GM18909 (cell line): Measurements from ENCODE around the gene CYP1A2.

Source experiments
- ATAC-seq: cut with Tn5 transposase; IDR thresholded peaks from one replicate; pipeline ENCODE4 v1.9.1; 2021; ENCODE audit warnings: mild to moderate bottlenecking; ENCODE audit not compliant: unreplicated experiment, poor library complexity

The CYP1A2 gene

DNA sequence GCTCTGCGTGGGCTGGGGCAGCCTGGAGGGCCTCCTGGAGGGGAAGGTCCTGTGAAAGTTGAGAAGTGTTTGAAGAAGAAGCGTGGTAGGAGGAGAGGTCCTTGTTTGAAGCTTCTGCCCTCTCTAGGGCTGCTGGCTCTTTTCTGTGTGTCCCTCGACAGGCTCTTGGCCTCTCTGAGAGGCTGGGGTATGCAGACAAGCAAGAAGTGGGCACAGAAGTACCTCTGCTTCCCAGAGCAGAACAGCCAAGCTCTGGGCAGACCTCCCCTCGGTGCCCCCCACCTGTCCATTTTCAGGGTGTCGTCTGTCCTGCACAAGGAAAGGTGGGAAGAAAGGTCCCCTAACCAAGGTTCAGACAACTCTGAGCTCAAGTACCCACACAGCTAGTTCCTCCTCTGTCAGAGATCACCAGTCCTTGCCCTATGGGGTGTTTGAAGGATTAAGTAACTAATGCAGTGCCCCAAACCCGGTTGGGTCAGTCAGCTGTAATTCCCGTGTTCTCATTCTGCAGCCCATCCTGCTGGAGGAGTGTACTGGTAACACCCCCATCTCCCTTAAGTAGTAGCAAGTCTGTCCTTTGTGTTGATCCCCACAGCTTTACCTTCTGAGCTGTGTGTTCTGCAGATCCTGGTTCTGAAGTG is 39.5 kb downstream of the CYP1A2 start:
- no peak for ATAC-seq

DNA sequence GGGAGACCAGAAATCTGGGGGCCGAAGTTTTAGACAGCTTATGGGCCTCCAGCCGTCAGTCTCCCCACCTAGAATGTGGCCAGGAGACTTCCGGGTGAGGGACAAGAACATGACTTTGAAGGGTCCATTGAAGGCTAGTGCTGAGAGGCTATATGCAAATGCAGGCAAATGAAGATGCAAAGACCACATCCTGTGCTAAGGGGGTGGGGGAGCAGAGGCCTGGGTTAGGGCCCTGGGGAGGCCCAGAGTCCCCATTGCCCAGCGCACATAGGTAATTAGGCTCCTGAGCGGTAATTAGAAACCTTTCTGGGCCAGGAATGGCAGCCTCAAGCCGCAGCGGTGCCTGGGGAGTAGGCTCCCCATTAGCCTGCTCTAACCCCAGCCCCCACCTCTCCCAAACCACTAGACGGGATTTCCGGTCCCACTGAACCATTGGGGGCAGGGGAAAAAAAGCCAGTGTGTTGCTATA is 40.1 kb downstream of the CYP1A2 start:
- ATAC-seq, result peak; percentile 34

DNA sequence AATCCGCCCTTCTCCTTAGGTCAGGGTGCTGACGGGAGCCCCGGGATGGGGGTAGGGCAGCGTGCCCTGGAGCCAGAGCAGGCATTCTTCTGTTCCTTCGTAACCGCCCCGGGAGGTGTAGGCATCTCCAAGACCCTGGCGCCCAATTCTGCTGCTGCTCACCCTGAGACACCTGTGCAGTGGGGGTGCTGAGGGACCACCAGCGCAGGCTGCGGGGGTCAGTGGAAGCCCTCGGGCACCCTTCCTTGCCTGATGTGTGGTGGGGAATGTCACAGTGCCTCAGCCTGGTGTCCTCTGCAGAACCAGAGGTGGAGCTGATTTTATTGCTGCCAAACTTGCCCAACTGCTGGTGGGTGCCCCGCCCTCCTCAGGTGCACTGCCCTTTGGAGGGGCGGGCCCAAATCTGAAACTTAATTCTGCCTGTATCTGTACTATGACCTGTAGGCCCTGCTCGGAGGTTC is 40.6 kb downstream of the CYP1A2 start:
- no peak for ATAC-seq

DNA sequence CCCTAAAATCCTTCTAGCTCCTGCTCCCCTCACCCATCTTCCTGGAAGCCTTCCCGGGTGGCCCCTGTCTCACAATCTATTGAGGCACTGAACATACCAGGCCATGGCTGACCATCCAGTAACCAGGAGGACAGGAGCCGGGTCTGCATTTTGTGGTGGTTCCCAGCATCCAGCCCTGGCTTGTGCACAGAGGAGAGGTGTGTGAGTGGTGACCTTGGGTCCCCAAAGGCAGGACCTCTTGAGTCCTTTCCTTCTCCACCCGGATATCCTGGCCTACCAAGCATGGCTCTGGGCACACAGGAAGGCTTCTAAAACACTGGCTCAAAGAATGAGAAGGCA is 41.1 kb downstream of the CYP1A2 start:
- ATAC-seq, result no peak

DNA sequence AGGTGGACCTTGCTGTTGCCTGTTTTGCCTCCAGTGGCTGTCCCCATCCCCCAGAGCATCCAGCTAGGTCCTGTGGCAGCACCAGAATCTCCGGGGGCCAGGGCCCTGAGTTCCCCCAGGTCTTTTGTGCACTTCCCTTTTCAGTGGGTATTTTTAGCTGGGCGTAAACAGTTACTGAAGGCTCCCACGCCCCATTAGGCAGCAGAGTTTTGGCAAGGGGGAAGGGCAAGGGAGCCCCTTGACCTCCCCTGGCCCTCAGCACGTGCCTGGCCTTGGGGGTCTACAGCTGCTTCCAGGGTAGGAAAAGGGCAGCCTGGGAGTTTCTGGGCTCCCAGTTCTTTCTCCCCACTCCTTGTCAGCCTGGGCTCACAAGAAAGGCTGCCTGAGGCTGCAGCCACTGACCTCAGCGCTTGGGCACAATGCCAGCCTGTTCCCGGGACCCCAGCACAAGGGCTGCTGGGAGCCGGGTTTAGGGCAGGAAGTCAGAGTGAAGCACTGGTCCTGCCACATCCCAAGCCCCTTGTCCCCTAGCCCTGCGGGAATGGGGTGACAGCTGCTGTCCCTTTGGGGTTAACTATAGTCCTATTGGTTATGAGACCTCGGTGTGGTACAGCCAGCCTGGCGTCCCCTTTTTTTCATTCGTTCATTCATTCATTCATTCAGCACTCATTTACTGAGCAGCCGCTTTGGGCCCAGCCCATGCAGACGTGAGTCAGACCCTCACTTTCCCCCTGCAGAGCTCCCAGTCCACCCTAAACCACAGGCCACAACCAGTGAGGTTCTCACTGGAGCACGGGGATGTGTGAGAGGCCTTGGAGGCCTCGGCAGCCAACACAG is 41.7 kb downstream of the CYP1A2 start:
- ATAC-seq, result no peak

DNA sequence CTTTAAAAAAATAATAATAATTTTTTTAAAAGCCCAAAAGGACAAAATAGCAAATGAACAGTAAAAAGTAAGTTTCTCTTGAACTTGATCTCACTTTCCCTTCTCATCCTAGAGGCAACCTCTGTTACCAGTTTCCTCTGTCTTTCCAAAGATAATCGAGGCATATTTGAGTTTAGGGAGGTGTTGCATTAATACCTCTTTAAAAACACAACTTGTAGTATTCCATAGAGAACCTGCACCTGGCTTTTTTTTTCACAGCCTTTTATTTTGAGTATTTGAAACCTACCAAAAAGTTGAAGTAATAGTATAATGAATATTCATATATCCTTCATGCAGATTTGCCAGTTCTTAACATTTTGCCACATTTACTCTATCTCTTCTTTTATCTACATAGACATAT is 42.4 kb downstream of the CYP1A2 start:
- ATAC-seq, result no peak

DNA sequence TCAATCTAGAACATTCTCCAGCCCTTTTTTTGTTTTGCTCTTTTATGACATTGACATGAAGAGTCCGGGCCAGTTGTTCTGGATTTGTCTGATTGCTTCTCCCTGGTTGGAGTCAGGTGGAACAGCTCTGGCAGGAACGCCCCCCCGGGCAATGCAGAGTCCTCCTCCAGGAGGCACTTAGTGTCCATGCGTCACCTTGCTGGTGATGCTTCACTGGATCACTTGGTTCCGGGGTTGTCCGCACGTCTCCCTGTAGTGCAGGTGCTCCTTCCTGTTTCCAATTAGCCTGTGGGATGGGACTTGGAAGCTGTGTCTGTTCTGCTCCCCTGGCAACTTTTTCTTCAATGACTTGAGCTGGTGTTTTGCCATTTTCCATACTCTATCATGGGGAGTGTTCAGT is 43.0 kb downstream of the CYP1A2 start:
- no peak for ATAC-seq

DNA sequence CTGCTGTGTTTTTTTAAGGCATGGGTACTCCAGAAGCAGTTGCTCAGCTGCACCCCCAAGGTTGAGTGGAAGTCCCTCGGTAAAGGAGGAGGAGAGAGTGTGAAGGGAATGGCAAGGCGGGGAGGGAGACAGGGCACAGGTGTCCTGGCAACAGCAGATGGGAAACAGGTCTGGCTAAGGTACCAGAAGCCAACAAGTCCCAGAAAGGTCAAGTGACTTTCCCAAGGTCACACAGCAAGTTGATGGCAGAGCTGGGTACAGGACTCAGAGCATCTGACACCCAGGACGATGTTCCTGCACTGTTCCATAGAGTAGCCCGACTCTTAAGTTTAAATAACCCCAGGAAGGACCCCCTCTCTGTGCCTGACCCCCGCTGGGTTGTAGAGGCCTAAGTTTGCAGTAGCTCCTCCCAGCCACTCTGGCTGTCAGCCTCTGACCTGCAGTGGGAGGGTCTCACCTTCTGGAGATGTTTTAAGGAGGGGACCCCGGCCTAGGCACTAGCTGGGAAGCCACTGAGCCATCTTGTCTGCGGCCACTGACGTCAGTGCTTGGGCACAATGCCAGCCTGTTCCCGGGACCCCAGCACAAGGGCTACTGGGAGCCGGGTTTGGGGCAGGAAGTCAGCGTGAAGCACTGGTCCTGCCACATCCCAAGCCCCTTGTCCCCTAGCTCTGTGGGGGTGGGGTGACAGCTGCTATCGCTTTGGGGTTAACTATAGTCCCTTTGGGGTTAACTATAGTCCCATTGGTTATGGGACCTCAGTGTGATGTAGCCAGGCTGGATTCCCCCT is 43.8 kb downstream of the CYP1A2 start:
- no peak for ATAC-seq

DNA sequence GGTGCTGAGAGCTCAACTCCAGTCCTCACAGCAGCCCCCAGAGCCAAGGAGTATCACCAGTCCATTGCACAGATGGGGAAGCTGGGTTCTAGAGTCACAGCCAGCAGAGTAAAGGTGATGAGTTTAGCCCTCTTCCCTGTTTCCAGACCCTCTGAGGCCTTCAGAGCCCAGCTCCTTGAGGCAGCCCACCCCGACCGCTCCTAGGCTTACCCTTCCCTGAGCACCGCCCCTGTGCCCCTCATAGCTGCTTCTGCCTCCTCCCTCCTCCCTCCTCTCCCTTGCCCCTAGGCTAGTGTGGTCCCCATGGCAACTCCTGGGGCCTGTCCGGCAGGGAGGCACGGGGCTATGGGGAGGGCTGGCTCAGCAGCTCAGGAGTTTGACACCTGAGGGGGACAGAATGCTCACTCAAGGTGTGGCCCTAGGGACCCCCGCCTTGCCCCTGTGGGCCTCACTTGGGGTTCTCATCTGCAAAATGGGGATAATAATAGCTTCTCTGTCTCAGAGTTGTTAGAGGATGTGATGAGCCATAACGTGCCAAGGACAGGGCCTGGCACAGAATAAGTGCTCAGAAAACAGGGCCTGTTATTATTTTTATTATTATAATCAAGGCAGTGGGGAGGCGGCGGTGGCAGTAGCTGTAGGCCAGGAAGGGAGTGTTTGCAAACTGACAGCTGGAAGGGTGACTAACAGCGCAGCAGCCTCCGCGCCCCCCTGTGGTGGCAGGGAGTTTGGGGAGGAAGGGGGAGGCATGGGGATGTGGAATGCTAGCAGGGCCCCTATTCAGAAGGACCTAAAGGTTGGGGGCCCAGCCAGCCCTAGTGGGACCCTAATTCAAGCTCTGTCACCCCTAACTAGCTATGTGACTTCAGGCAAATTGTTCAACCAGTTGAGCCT is 44.7 kb downstream of the CYP1A2 start:
- ATAC-seq, result no peak

DNA sequence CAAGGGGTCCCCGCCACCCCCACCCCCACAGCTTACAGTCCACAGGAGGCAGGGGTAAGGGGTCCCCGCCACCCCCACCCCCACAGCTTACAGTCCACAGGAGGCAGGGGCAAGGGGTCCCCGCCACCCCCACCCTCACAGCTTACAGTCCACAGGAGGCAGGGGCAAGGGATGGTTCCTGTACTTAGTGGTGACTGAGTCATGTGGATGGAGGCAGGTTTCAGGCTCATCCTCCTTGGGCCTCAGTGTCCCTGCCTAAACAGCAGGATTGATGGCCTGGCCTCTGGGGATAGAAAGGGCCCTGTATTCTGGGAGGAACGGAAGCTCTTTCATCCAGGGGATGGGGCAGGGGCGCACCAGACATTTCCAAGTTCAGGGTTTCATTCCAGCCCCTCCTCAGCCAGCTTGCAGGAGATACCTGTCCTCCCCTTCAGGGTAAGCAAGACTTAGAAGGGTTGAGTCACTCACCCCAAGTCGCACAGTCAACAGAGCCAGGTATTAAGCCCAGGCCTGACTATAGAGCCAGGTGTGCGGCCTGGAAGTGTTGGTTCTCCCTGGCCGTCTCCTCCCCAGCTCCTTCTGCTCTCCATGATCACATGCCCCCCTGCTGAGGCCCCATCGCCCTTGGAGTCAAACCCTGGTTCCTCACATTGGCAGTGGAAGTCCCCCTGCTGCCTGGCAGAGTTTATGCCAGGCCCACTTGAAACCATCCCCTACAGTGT is 45.8 kb downstream of the CYP1A2 start:
- ATAC-seq, result no peak

DNA sequence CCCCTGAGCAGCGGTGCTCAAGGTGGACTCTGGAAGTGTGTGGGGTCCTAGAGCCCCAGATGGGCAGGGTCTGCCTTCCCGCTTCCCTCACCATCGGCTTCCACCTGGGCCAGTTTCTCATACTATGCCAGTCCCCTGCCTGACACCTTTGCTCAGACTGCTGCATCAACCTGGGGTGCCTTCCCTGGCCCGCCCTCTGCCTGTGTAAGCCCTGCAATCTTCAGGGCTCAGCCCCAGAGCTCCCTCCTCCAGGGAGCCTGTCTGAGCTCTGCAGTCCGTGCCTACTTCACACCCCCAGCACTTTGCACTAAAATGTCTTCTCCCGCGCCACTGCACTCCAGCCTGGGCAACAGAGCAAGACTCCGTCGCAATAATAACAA is 46.3 kb downstream of the CYP1A2 start:
- ATAC-seq, result no peak

DNA sequence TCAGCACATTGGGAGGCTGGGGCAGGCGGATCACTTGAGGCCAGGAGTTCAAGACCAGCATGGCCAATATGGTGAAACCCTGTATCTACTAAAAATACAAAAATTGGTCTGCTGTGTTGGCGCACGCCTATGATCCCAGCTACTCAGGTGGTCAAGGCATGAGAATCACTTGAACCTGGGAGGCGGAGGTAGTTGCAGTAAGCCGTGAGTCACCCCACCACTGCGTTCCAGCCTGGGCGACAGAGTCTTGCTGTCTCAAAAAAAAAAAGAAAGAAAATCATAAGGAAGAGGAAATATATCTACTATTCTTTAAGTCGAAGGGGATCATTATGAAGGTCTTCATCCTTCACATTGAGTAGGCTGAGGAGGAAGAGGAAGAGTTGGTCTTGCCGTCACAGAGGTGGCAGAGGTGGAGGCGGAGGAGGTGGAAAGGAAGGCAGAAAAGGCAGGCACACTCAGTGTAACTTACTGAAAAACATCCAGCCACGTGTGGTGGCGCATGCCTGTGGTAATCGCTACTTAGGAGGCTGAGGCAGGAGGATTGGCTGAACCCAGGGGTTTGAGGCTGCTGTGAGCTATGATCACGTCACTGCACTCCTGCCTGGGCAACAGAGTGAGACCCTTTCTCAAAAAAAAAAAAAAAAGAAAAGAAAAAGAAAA is 47.5 kb downstream of the CYP1A2 start:
- no peak for ATAC-seq

DNA sequence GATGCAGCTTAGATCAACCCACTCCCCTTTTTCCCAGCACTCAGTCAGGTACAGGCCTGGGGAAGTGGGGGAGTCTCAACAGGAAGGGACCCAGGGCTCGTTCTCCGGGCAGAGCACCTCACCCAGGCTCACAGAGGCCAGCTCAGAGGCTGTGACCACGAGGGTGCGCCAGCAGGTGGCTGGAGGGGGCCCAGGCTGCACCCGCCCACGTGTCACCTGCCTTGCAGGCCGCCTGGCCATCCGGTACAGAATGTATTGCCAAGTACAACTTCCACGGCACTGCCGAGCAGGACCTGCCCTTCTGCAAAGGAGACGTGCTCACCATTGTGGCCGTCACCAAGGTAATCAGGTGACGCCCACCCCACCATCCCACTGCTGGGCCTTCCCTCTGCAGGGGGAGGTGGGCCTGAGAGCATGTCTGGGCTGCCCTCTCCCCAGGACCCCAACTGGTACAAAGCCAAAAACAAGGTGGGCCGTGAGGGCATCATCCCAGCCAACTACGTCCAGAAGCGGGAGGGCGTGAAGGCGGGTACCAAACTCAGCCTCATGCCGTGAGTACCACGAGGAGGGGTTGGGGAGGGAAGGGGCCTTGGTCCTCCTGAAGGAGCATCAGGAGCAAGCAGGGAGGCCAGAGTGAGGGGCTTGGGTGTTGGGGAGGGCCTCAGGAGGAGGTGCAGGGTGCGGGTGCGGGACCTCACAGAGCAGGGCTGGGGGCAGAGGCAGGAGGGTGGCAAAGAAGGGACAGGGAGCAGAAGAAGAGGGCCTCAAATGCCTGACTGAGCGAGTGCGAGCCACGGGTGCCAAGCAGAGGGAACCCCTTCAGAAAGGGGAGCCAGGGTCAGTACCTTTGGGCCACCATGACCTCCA is 50.0 kb downstream of the CYP1A2 start:
- no peak for ATAC-seq

DNA sequence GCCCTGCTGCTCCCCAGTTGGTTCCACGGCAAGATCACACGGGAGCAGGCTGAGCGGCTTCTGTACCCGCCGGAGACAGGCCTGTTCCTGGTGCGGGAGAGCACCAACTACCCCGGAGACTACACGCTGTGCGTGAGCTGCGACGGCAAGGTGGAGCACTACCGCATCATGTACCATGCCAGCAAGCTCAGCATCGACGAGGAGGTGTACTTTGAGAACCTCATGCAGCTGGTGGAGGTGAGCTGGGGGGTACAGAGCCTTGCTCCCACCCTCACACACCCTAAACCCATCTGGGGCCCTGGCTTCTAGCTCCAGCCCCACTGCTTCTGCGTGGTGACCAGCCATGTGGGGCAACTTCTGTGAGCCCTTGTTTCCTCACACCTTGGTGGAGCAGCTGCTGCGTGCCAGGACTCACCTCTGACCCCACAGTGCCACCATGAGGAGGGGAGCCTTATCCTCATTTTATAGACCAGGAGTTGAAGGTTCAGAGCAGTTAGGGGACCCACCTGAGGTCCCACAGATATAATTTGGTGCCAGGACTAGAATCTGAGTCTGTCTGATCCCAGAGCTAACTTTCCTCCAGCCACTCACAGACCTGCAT is 50.7 kb downstream of the CYP1A2 start:
- peak; percentile 7 for ATAC-seq

DNA sequence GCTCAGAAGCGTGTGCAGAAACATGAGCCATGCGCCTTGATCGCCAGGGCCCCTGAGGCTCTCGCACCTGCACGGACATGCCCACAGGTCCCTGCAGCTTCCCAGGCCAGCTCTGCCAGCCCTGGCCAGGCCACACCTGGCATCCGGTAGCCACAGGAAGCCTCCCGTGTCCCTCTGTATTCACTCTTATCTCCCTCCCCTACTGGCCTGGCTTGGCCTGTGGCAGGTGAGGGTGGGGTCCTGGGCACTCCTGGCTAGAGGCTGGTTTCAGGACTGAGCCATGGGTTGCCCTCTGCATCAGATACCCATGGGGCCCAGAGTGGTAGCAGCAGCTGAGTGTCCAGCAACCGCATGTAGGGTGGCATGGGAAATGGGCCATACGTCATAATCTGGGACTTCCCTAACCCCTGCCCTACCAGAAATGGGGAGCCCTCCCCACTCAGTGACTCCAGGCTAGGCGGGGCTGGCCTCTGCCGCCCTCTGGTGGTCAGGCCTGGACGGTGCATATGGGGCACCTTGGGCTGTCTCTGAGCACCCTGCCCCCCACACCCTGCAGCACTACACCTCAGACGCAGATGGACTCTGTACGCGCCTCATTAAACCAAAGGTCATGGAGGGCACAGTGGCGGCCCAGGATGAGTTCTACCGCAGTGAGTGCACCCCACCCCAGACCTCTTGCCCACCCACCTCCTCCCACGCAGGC is 51.4 kb downstream of the CYP1A2 start:
- peak; percentile 68 for ATAC-seq

DNA sequence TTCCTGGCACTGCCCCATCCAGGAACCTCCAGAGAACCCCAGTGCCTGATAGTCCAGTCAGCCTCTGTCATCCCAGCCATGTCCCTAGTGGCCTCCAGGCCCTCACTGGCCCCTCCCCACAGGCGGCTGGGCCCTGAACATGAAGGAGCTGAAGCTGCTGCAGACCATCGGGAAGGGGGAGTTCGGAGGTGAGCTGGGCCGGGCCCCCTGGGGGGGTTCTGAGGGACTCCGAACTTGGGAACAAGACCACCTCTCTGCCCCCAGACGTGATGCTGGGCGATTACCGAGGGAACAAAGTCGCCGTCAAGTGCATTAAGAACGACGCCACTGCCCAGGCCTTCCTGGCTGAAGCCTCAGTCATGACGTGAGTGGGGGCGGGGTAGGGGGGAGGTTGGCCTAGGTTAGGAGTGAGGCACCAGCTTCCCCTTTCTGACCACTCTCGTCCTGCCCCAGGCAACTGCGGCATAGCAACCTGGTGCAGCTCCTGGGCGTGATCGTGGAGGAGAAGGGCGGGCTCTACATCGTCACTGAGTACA is 52.0 kb downstream of the CYP1A2 start:
- ATAC-seq, result no peak
